HG03135 (cell line): Measurements from ENCODE around the gene RUNX2.

ENCODE experiments used
- ATAC-seq: cut with Tn5 transposase; IDR thresholded peaks from one replicate; pipeline ENCODE4 v1.9.1; 2021; ENCODE audit warnings: mild to moderate bottlenecking, moderate library complexity; ENCODE audit not compliant: unreplicated experiment

RUNX2 gene

GRCh38 chr6:45431317-45432065 lies 103.4 kb downstream of the RUNX2 start:
- no peak for ATAC-seq

GRCh38 chr6:45432977-45433376 lies 104.8 kb downstream of the RUNX2 start:
- ATAC-seq: no peak

- ATAC-seq: no peak
Observed at GRCh38 chr6:45433533-45434380, 105.6 kb downstream of the RUNX2 start.

GRCh38 chr6:45434381-45434700 lies 106.2 kb downstream of the RUNX2 start:
- ATAC-seq: no peak

- no peak for ATAC-seq
Observed at GRCh38 chr6:45436544-45437438, 108.7 kb downstream of the RUNX2 start.

- no peak for ATAC-seq
Observed at GRCh38 chr6:45437439-45437815, 109.3 kb downstream of the RUNX2 start.

GRCh38 chr6:45438151-45438550 lies 110.0 kb downstream of the RUNX2 start:
- no peak for ATAC-seq

- ATAC-seq: no peak
Observed at GRCh38 chr6:45438849-45439406, 110.8 kb downstream of the RUNX2 start.

- ATAC-seq: no peak
Observed at GRCh38 chr6:45439459-45439858, 111.3 kb downstream of the RUNX2 start.

GRCh38 chr6:45439861-45440388 lies 111.8 kb downstream of the RUNX2 start:
- no peak for ATAC-seq

GRCh38 chr6:45441851-45442453 lies 113.8 kb downstream of the RUNX2 start:
- ATAC-seq: no peak

- no peak for ATAC-seq
Observed at GRCh38 chr6:45442716-45443115, 114.6 kb downstream of the RUNX2 start.

GRCh38 chr6:45445364-45445748 lies 117.2 kb downstream of the RUNX2 start:
- ATAC-seq: no peak

- no peak for ATAC-seq
Observed at GRCh38 chr6:45445749-45446549, 117.8 kb downstream of the RUNX2 start.

GRCh38 chr6:45447005-45447404 lies 118.9 kb downstream of the RUNX2 start:
- no peak for ATAC-seq

GRCh38 chr6:45447716-45448115 lies 119.6 kb downstream of the RUNX2 start:
- ATAC-seq: no peak

- ATAC-seq: no peak
Observed at GRCh38 chr6:45448417-45449389, 120.6 kb downstream of the RUNX2 start.

GRCh38 chr6:45450132-45450531 lies 122.0 kb downstream of the RUNX2 start:
- ATAC-seq: no peak
